Medulla oblongata (tissue), 1 donor: ENCODE data around the gene MAP3K6.
"Not testable (repeated sequence)": the region's sequence is repeated elsewhere in the genome, so short reads cannot be mapped to it uniquely, and the experiment has no call there.

ENCODE experiments used
- DNase-seq: peaks from one replicate; pipeline ENCODE4 v3.0.0-alpha.2; 2015; ENCODE audit errors: extremely low spot score

Gene MAP3K6

GRCh38 chr1:27397749-27398148 lies 31.0 kb upstream of the MAP3K6 start:
- DNase-seq: no peak

GRCh38 chr1:27397110-27397509 lies 30.3 kb upstream of the MAP3K6 start:
- no peak for DNase-seq

GRCh38 chr1:27395441-27396195 lies 28.9 kb upstream of the MAP3K6 start:
- peak; percentile 77 for DNase-seq

- DNase-seq: no peak
These were observed 28.2 kb upstream of the MAP3K6 start for GRCh38 chr1:27394925-27395324.

- no peak for DNase-seq
These were observed 27.5 kb upstream of the MAP3K6 start for GRCh38 chr1:27394282-27394658.

GRCh38 chr1:27393641-27394281 lies 27.0 kb upstream of the MAP3K6 start:
- DNase-seq: no peak

- no peak for DNase-seq
These were observed 26.2 kb upstream of the MAP3K6 start for GRCh38 chr1:27392778-27393635.

- peak; percentile 84 for DNase-seq
These were observed 25.5 kb upstream of the MAP3K6 start, which contains the start of gene GPR3 for GRCh38 chr1:27392096-27392777. GPR3 (plus strand) TSS chr1:27392622; CDS start chr1:27393799, 1,177 bp downstream.

- peak; percentile 51 for DNase-seq
These were observed 24.8 kb upstream of the MAP3K6 start for GRCh38 chr1:27391511-27392095.

- no peak for DNase-seq
These were observed 21.7 kb upstream of the MAP3K6 start for GRCh38 chr1:27388337-27389005.

GRCh38 chr1:27384797-27385196 lies 18.0 kb upstream of the MAP3K6 start:
- DNase-seq: not testable (repeated sequence)

- DNase-seq: no peak
These were observed 16.9 kb upstream of the MAP3K6 start for GRCh38 chr1:27383661-27384060.

GRCh38 chr1:27383039-27383605 lies 16.4 kb upstream of the MAP3K6 start, which contains the start of gene CD164L2:
CD164L2 (minus strand) TSS chr1:27383333; CDS start chr1:27383239, 94 bp downstream.
- no peak for DNase-seq

- DNase-seq: no peak
These were observed 15.4 kb upstream of the MAP3K6 start for GRCh38 chr1:27381969-27382762.

- DNase-seq: no peak
These were observed 14.3 kb upstream of the MAP3K6 start for GRCh38 chr1:27380766-27381733.

GRCh38 chr1:27380224-27380623 lies 13.5 kb upstream of the MAP3K6 start:
- no peak for DNase-seq

- DNase-seq: no peak
These were observed 12.9 kb upstream of the MAP3K6 start for GRCh38 chr1:27379564-27380122.
